LNCaP clone FGC (cell line): ENCODE measurements around the gene SAMD4A.

Experiments used
- DNase-seq: peaks from one replicate; pipeline ENCODE4 v3.0.0-alpha.2; 2011; ENCODE audit warnings: low read depth
- H3K4me3 ChIP-seq: 2 replicates; pipeline ENCODE4 v1.5.1; 2011; ENCODE audit warnings: mild to moderate bottlenecking, low read depth, low read length, control low read depth
- TF ChIP-seq, protein P1 (sequence below): IDR thresholded peaks from 2 replicates; pipeline ENCODE4 v1.5.1; 2012; ENCODE audit warnings: mild to moderate bottlenecking; ENCODE audit not compliant: control insufficient read depth, insufficient read depth; ENCODE audit errors: extremely low read depth

SAMD4A gene

DNA sequence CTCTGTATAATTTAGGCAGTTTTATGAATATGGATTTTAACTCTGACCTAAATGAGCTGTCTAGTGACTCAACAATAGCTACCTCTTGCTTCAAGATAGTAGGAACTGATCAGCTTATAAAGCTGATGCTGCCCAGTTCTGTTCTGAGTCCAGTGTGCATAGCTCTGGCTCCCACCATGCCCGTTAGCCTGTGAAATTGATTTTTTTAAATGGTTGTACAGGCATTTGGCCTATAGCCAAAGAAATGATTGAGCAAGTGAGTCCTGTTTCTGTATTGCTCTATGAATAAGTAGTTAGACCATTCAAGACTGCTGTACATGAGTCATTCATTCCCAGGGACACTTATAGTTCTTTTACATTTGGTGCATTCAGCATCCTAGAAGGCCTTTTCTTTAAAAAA is 36.4 kb downstream of the SAMD4A start:
- TF ChIP-seq, protein P1, sequence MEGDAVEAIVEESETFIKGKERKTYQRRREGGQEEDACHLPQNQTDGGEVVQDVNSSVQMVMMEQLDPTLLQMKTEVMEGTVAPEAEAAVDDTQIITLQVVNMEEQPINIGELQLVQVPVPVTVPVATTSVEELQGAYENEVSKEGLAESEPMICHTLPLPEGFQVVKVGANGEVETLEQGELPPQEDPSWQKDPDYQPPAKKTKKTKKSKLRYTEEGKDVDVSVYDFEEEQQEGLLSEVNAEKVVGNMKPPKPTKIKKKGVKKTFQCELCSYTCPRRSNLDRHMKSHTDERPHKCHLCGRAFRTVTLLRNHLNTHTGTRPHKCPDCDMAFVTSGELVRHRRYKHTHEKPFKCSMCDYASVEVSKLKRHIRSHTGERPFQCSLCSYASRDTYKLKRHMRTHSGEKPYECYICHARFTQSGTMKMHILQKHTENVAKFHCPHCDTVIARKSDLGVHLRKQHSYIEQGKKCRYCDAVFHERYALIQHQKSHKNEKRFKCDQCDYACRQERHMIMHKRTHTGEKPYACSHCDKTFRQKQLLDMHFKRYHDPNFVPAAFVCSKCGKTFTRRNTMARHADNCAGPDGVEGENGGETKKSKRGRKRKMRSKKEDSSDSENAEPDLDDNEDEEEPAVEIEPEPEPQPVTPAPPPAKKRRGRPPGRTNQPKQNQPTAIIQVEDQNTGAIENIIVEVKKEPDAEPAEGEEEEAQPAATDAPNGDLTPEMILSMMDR = no peak
- no peak overlapping the region for H3K4me3 ChIP-seq
- no peak for DNase-seq

DNA sequence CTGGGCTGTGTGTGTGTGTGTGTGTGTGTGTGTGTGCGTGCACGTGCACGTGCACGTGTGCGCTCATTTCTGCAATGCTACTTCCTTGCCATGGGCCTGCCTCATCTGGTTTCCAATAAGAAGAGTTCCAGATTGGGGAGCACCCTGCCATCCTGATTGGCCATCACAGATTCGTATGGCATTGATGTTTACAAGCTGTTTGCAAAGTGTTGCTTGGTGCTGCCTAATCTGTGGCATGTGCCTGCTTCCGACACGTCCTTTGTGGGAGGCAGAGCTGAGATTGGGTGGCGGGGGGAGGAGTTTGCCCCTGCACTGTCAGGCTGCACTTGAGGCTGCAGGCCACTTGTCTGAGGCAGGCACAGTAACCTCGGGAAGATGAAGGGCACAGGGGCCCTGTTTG is 39.2 kb downstream of the SAMD4A start:
- TF ChIP-seq, protein P1 = no peak
- no peak overlapping the region for H3K4me3 ChIP-seq
- DNase-seq = no peak

DNA sequence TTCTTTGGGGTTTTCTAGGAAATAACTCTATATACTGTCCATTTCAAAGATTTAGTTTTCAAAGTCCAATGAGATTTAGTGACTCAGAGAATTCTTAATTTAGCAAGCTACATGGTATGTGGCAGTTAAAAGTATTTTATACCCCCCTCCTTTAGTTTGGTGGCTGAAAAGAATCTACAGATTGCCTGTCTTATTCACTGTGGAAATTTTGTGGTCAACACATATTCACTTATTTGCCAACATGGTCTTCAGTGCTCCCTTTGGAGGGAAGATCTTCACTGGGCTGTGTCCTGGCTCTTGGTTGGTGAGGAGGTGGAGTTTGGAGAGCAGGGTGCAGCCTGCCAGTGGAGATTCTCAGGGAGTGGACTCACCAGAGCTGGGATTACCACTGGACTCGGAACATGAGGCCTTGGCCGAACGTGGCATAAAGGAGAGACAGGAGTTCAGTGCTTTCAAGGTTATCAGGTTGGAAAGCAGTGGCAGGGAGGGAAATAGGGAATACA is 39.8 kb downstream of the SAMD4A start:
- H3K4me3 ChIP-seq = no peak overlapping the region
- TF ChIP-seq, protein P1 = no peak
- DNase-seq = no peak

DNA sequence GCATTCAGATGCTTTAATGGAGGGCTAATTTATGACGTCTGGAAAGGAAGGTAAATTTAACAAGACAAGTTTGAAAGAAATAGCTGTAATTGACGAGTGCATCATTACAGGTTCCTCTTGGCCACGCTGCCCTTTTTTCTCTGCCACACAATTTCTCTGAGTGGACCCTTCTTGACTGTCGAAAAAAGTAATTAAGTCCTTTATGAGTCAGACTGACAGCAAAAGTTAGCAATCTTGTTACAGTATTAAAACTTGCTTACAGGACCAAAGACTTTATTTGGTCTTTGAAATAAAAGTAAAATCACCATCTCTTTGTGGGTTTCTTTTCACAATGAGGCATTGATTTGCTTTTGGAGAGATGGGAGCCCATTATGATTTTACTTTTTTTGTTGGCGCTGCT is 42.6 kb downstream of the SAMD4A start:
- DNase-seq = no peak
- TF ChIP-seq, protein P1 = no peak
- H3K4me3 ChIP-seq = no peak overlapping the region

DNA sequence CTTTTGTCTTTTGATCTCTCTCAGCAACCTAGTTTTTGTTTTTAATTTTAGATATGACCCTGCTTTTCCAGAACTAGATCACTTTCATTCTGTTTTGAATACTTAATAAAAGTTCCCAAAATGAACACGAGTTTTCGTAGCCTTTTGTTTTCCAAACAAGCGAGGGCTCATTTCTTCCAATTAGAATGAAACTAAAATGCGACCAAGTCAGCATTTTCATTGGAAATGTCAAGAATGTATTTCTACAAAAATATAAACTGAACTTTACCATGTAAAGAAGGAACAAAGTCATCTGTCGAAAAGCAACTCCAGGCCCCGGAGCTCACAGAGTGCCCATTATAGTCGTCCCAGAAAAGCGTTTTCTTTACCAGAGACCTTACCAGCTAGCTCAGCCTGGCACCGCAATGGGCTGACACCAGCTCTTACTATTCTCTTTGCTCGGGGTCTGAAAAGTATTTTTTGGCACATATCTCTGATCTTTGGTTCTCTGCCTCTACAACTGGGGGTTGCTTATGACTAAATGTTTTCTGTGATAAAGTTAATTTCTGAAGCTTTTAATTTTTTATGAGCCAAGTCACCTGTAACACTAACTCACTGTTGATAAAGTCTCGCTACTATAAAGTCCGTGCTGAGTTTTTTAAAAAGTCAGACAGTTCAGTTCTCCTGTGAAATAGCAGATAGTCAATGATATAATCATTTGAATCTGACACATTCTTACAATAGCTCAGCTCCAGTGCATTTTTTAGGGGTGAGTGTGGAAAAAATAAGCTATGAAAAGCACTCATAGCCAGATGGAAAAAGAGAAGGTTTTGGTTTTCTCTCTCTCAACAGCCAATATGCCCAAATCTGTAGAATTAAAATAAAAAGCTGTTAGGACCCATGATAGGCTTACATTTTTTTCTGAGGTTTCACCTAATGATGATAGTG is 43.4 kb downstream of the SAMD4A start:
- no peak for DNase-seq
- TF ChIP-seq, protein P1 = no peak
- H3K4me3 ChIP-seq = no peak overlapping the region

DNA sequence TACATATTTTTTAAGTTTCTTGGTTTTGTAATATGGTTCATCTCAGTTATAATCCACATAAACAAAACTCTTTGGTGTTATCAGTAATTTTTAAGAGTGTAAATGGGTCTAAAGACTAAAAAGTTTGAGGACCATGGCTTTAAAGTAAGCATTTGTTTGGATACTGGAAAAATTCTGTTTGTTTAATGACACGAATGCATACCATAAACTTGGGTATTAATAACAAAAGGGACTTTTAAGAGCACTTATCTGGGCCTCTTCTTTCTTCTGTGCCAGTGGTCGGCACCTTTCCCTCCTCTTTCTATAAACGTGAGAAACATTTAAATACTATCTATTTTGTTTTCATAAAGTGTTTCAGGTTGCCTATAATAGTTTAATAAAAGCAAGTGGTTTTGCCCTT is 47.4 kb downstream of the SAMD4A start:
- DNase-seq = no peak
- TF ChIP-seq, protein P1 = no peak
- no peak overlapping the region for H3K4me3 ChIP-seq
